GM21619 (cell line): ENCODE measurements around the gene NEUROD1.

ENCODE experiments used
- ATAC-seq: cut with Tn5 transposase; IDR thresholded peaks from one replicate; pipeline ENCODE4 v1.9.1; 2021; ENCODE audit not compliant: unreplicated experiment

NEUROD1 gene

GRCh38 chr2:181680937-181681811, 857 bp upstream of the NEUROD1 start:
- ATAC-seq, result no peak

- ATAC-seq, result no peak
Observed at GRCh38 chr2:181679544-181679979, 755 bp downstream of the NEUROD1 start.

GRCh38 chr2:181678861-181679543, 1.3 kb downstream of the NEUROD1 start:
- ATAC-seq, result no peak

- ATAC-seq, result peak; percentile 44
Observed at GRCh38 chr2:181677912-181678586, 2.3 kb downstream of the NEUROD1 start.

GRCh38 chr2:181675254-181675653, 5.1 kb downstream of the NEUROD1 start:
- no peak for ATAC-seq

GRCh38 chr2:181674461-181674860, 5.9 kb downstream of the NEUROD1 start:
- ATAC-seq, result no peak

GRCh38 chr2:181673173-181673572, 7.1 kb downstream of the NEUROD1 start:
- no peak for ATAC-seq

GRCh38 chr2:181672255-181673008, 7.9 kb downstream of the NEUROD1 start:
- peak; percentile 93 for ATAC-seq

GRCh38 chr2:181670632-181671031, 9.7 kb downstream of the NEUROD1 start:
- ATAC-seq, result no peak

- no peak for ATAC-seq
Observed at GRCh38 chr2:181667234-181667633, 13.1 kb downstream of the NEUROD1 start.

GRCh38 chr2:181662287-181662686, 18.0 kb downstream of the NEUROD1 start:
- ATAC-seq, result no peak

- no peak for ATAC-seq
Observed at GRCh38 chr2:181660181-181660580, 20.1 kb downstream of the NEUROD1 start.

GRCh38 chr2:181658444-181658843, 21.9 kb downstream of the NEUROD1 start:
- ATAC-seq, result no peak

GRCh38 chr2:181657379-181657778, 22.9 kb downstream of the NEUROD1 start:
- no peak for ATAC-seq

GRCh38 chr2:181656450-181657291, 23.6 kb downstream of the NEUROD1 start, which contains the start of gene CERKL:
Gene CERKL, minus strand, starts transcription at chr2:181657105. Its CDS starts 99 bp downstream, at chr2:181657006.
- ATAC-seq, result peak; percentile 90

GRCh38 chr2:181655519-181655918, 24.8 kb downstream of the NEUROD1 start:
- no peak for ATAC-seq

GRCh38 chr2:181649436-181649979, 30.8 kb downstream of the NEUROD1 start:
- no peak for ATAC-seq

GRCh38 chr2:181648478-181649155, 31.7 kb downstream of the NEUROD1 start:
- ATAC-seq, result no peak

GRCh38 chr2:181646415-181646987, 33.8 kb downstream of the NEUROD1 start:
- peak; percentile 68 for ATAC-seq
